ENCODE measurements around the gene SERF2. TPM values are rescaled to one million over a fixed set of nuclear protein-coding genes. Genes with fewer than 3 reads are reported as not detected.

The SERF2 gene
- total and polyA plus RNA-seq, 2 of the 8 experiments (the other 6 are each of a cell fraction or from before 2014, with no cell fraction given), result 655 to 999 TPM

MicroRNAs encoded within 50 kb of the gene (microRNA counts, 767-probe panel; counts per million panel counts)
- microRNA hsa-miR-1282, result 879 counts per million, percentile 95 among the panel's probes with 10 or more counts

Small RNAs within 50 kb of the gene (microRNA-seq; reads per million reads assigned to microRNA genes)
- 0 reads per million in 2 experiments for gene MIR1282 (ENCODE audit: borderline microRNAs expressed in 2 of 2, borderline number of aligned reads in 2 of 2, borderline replicate concordance in 1 of 2)

Small RNAs within 50 kb of the gene (small RNA-seq; reads per million reads assigned to genes)
- gene MIR1282 (ENCODE audit: insufficient read depth), result not detected

Other genes with a start within 250 kb of the SERF2 start
- gene PPIP5K1, start 202.1 kb upstream of the SERF2 start, total RNA-seq (2021; fragmentation: NEBNext Ultra II Directional; extraction: Animal tissue kit (Norgen Biotek cat#: 25700)), result 18.8 and 24.3 TPM in 2 replicates
- gene PPIP5K1, start 202.1 kb upstream of the SERF2 start, polyA plus RNA-seq (2011; rRNA removed), result 22.7 and 30.4 TPM in 2 replicates
- 27.1 and 30.5 TPM in 2 replicates for gene CKMT1B, start 198.3 kb upstream of the SERF2 start, total RNA-seq (2021; fragmentation: NEBNext Ultra II Directional; extraction: Animal tissue kit (Norgen Biotek cat#: 25700))
- gene CKMT1B, start 198.3 kb upstream of the SERF2 start, polyA plus RNA-seq (2011; rRNA removed), result 91.3 and 111 TPM in 2 replicates
- 0.34 and 0.42 TPM in 2 replicates for gene STRC, start 173.5 kb upstream of the SERF2 start, total RNA-seq (2021; fragmentation: NEBNext Ultra II Directional; extraction: Animal tissue kit (Norgen Biotek cat#: 25700))
- gene STRC, start 173.5 kb upstream of the SERF2 start, polyA plus RNA-seq (2011; rRNA removed), result 0.41 and 0.57 TPM in 2 replicates
- gene CATSPER2, start 143.5 kb upstream of the SERF2 start, total RNA-seq (2021; fragmentation: NEBNext Ultra II Directional; extraction: Animal tissue kit (Norgen Biotek cat#: 25700)), result 1.2 TPM in 2 replicates
- 0.89 and 1.9 TPM in 2 replicates for gene CATSPER2, start 143.5 kb upstream of the SERF2 start, polyA plus RNA-seq (2011; rRNA removed)
- 33.8 and 35.0 TPM in 2 replicates for gene CKMT1A, start 98.5 kb upstream of the SERF2 start, total RNA-seq (2021; fragmentation: NEBNext Ultra II Directional; extraction: Animal tissue kit (Norgen Biotek cat#: 25700))
- 38.9 and 44.8 TPM in 2 replicates for gene CKMT1A, start 98.5 kb upstream of the SERF2 start, polyA plus RNA-seq (2011; rRNA removed)
- 653 and 655 TPM in 2 replicates for gene PDIA3, start 45.9 kb upstream of the SERF2 start, total RNA-seq (2021; fragmentation: NEBNext Ultra II Directional; extraction: Animal tissue kit (Norgen Biotek cat#: 25700))
- 70.8 and 90.4 TPM in 2 replicates for gene PDIA3, start 45.9 kb upstream of the SERF2 start, polyA plus RNA-seq (2011; rRNA removed)
- 9.2 and 11.0 TPM in 2 replicates for gene ELL3, start 15.4 kb upstream of the SERF2 start, total RNA-seq (2021; fragmentation: NEBNext Ultra II Directional; extraction: Animal tissue kit (Norgen Biotek cat#: 25700))
- 13.7 and 15.5 TPM in 2 replicates for gene ELL3, start 15.4 kb upstream of the SERF2 start, polyA plus RNA-seq (2011; rRNA removed)
- not detected in 2 replicates for gene SERINC4, start 7.9 kb downstream of the SERF2 start, total RNA-seq (2021; fragmentation: NEBNext Ultra II Directional; extraction: Animal tissue kit (Norgen Biotek cat#: 25700))
- gene SERINC4, start 7.9 kb downstream of the SERF2 start, polyA plus RNA-seq (2011; rRNA removed), result 0.08 and 0.14 TPM in 2 replicates
- 9.9 and 17.6 TPM in 2 replicates for gene HYPK, start 8.3 kb downstream of the SERF2 start, total RNA-seq (2021; fragmentation: NEBNext Ultra II Directional; extraction: Animal tissue kit (Norgen Biotek cat#: 25700))
- 5.0 and 5.4 TPM in 2 replicates for gene HYPK, start 8.3 kb downstream of the SERF2 start, polyA plus RNA-seq (2011; rRNA removed)
- 36.6 and 36.7 TPM in 2 replicates for gene MFAP1, start 32.4 kb downstream of the SERF2 start, total RNA-seq (2021; fragmentation: NEBNext Ultra II Directional; extraction: Animal tissue kit (Norgen Biotek cat#: 25700))
- gene MFAP1, start 32.4 kb downstream of the SERF2 start, polyA plus RNA-seq (2011; rRNA removed), result 11.0 and 23.6 TPM in 2 replicates
- 18.9 and 19.6 TPM in 2 replicates for gene WDR76, start 34.7 kb downstream of the SERF2 start, total RNA-seq (2021; fragmentation: NEBNext Ultra II Directional; extraction: Animal tissue kit (Norgen Biotek cat#: 25700))
- gene WDR76, start 34.7 kb downstream of the SERF2 start, polyA plus RNA-seq (2011; rRNA removed), result 2.7 and 4.1 TPM in 2 replicates